Body of pancreas (tissue), 2 donors: ENCODE measurements around the gene ERMAP. TPM values are rescaled to one million over a fixed set of nuclear protein-coding genes. Genes with fewer than 3 reads are reported as not detected.

Experiments used
- total RNA-seq, 2 donors: library from RNA; depleted of rRNA; stranded (reverse); fragments of >200 nt; gene quantifications; one replicate each; pipeline ENCODE4 v1.1.0, GENCODE V29; 2016

ERMAP gene
- total RNA-seq, 2 donors from 2014 or later = 8.8 to 11.9 TPM

Other genes with a start within 250 kb of the ERMAP start
- gene PPIH, start 158.7 kb upstream of the ERMAP start, total RNA-seq = 1 to 10 TPM; 4.6 to 7.8 TPM
- 100 to 1,000 TPM; 131 to 170 TPM for gene YBX1, start 134.7 kb upstream of the ERMAP start, total RNA-seq
- not detected for gene CLDN19, start 76.9 kb upstream of the ERMAP start, total RNA-seq
- 10 to 100 TPM; 16.9 to 34.9 TPM for gene P3H1, start 50.1 kb upstream of the ERMAP start, total RNA-seq
- 1 to 10 TPM; 2.0 to 2.1 TPM for gene C1orf50, start 49.9 kb upstream of the ERMAP start, total RNA-seq
- gene TMEM269, start 32.1 kb upstream of the ERMAP start, total RNA-seq = not detected
- 10 to 100 TPM; 12.2 to 12.5 TPM for gene SVBP, start 275 bp downstream of the ERMAP start, total RNA-seq
- 10 to 100 TPM in 1 of 2 donors, 1 to 10 TPM in 1; 6.7 to 12.9 TPM for gene ZNF691, start 29.5 kb downstream of the ERMAP start, total RNA-seq
- 10 to 100 TPM in 1 of 2 donors, 1 to 10 TPM in 1; 4.2 to 13.2 TPM for gene SLC2A1, start 141.7 kb downstream of the ERMAP start, total RNA-seq